Measurements from ENCODE around the gene CLIP2. TPM values are rescaled to one million over a fixed set of nuclear protein-coding genes. Genes with fewer than 3 reads are reported as not detected.

CLIP2 gene
- total RNA-seq, 1 donor from 2014 or later: 12.9 TPM

- FAIRE-seq (no peak), DNase-seq (ENCODE audit: low read depth) (peak; percentile 76)
- peaks cover 5% of the 10 kb centered on the region for H3K36me3 ChIP-seq (ENCODE audit: control insufficient read depth, insufficient read depth, low read length)
- H3K27me3 ChIP-seq (ENCODE audit: control insufficient read depth, insufficient read depth, low read length): no peaks in the 10 kb centered on the region
- H3K4me3 ChIP-seq (ENCODE audit: low read depth, low read length): no peak overlapping the region
- TF ChIP-seq, protein P1, sequence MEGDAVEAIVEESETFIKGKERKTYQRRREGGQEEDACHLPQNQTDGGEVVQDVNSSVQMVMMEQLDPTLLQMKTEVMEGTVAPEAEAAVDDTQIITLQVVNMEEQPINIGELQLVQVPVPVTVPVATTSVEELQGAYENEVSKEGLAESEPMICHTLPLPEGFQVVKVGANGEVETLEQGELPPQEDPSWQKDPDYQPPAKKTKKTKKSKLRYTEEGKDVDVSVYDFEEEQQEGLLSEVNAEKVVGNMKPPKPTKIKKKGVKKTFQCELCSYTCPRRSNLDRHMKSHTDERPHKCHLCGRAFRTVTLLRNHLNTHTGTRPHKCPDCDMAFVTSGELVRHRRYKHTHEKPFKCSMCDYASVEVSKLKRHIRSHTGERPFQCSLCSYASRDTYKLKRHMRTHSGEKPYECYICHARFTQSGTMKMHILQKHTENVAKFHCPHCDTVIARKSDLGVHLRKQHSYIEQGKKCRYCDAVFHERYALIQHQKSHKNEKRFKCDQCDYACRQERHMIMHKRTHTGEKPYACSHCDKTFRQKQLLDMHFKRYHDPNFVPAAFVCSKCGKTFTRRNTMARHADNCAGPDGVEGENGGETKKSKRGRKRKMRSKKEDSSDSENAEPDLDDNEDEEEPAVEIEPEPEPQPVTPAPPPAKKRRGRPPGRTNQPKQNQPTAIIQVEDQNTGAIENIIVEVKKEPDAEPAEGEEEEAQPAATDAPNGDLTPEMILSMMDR (IDR thresholded peaks at IDR 0.05; ENCODE audit: insufficient read depth, low read length, severe bottlenecking): no peak
These were observed 65.9 kb downstream of the CLIP2 start for GRCh38 chr7:74355091-74355490.

DNA sequence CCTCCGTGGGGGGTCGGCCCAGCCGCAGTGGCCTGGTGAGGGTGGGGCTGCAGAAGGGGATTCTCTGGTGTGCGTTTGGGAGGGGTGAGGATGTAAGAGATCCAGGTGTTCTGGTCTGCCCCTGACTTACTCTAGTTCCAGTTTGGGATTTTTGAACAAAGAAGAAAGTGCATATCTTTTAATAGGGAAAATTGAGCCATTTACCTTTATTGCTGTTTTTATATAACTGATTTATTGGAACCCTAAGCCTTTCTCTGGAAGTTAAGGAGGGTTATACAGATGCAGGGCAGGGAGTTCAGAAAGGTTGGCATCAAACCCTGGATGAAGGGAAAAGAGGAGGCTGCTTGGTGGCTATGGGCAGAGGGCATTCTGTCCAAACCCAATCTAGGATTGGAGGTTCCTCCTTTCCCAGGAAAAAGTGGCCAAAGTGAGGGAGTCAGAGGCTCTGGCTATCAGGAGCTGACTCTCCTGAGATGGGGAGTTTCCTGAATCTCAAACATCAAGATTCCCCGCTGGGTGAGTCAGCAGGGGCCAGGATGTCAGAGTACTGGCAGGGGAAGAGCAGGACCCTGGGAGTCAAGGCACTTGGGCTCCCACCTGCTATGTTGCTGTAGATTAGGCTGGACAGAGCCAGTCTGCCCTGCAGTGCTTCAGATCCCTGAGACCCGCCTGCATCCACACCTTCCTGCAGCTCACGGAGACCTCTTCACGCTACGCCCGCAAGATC lies 67.5 kb downstream of the CLIP2 start:
- FAIRE-seq: no peak
- TF ChIP-seq, protein P1 (IDR thresholded peaks at IDR 0.05; ENCODE audit: insufficient read depth, low read length, severe bottlenecking): no peak
- no peak for DNase-seq (ENCODE audit: low read depth)
- H3K4me3 ChIP-seq (ENCODE audit: low read depth, low read length): no peak overlapping the region
- peaks cover 5% of the 10 kb centered on the region for H3K36me3 ChIP-seq (ENCODE audit: control insufficient read depth, insufficient read depth, low read length)
- H3K27me3 ChIP-seq (ENCODE audit: control insufficient read depth, insufficient read depth, low read length): no peaks in the 10 kb centered on the region

DNA sequence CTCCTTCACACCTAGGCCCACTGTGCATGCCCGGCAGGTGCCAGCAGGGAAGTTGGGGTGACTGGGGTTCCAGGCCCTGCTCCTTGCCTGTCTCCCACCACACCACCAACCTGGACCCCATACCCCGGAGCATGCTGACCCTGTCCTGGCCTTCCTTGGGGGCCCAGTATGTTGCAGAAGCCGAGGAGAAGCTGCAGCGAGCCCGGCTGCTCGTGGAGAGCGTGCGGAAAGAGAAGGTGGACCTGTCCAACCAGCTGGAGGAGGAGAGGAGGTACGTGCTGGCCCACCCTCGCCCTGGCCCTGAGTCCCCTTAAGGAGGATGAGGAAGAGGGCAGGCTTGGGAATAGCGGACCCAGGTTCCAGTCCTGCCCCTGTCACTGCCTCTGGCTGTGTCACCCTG lies 70.8 kb downstream of the CLIP2 start:
- TF ChIP-seq, protein P1 (IDR thresholded peaks at IDR 0.05; ENCODE audit: insufficient read depth, low read length, severe bottlenecking): no peak
- H3K36me3 ChIP-seq (ENCODE audit: control insufficient read depth, insufficient read depth, low read length): peaks cover 5% of the 10 kb centered on the region
- DNase-seq (ENCODE audit: low read depth): no peak

DNA sequence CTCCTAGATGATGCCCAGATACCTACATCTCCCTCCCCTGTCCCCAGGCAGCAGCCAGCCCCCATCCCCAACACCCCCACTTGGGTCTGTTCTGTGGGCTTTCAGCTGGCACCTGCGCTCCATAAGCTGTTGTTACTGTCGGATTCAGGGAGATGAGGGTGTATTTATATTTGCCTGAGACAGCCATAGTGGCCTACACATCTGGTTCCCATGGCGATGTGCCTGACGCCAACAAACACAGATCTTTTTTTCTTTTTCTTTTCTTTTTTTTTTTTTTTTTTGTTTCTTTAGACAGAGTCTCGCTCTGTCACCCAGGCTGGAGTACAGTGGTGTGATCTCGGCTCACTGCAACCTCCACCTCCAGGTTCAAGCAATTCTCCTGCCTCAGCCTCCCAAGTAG lies 73.1 kb downstream of the CLIP2 start:
- FAIRE-seq (no peak), DNase-seq (ENCODE audit: low read depth) (no peak)
- no peaks in the 10 kb centered on the region for H3K27me3 ChIP-seq (ENCODE audit: control insufficient read depth, insufficient read depth, low read length)
- TF ChIP-seq, protein P1 (IDR thresholded peaks at IDR 0.05; ENCODE audit: insufficient read depth, low read length, severe bottlenecking): no peak
- no peak overlapping the region for H3K4me3 ChIP-seq (ENCODE audit: low read depth, low read length)
- H3K36me3 ChIP-seq (ENCODE audit: control insufficient read depth, insufficient read depth, low read length): peaks cover 3% of the 10 kb centered on the region

More for the DNA sequence above, 70.8 kb downstream of the CLIP2 start:
- FAIRE-seq: no peak
- H3K4me3 ChIP-seq (ENCODE audit: low read depth, low read length): no peak overlapping the region
- H3K27me3 ChIP-seq (ENCODE audit: control insufficient read depth, insufficient read depth, low read length): no peaks in the 10 kb centered on the region

DNA sequence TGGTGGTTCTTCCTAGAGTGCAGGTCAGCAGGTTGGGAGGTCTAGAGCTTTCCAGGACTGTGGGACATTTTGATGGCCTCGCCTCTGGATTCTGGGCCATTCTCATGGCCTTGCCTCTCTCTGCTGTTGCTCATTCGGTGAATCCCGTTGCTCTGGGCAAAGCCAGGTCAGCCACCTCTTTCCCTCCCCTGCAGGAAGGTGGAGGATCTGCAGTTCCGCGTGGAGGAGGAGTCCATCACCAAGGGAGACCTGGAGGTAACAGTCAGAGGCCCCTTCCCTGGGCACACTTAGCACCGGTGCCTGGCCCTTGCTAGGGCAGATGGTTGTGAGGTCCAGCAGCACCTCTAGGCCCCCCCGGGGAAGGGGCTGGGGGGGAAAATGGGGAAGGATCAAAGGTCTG lies 74.9 kb downstream of the CLIP2 start:
- Histone ChIP-seq H3K4me3 (ENCODE audit: low read depth, low read length) (no peak overlapping the region), H3K27me3 (ENCODE audit: control insufficient read depth, insufficient read depth, low read length) (no peaks in the 10 kb centered on the region), H3K36me3 (ENCODE audit: control insufficient read depth, insufficient read depth, low read length) (peaks cover 3% of the 10 kb centered on the region)
- TF ChIP-seq, protein P1 (IDR thresholded peaks at IDR 0.05; ENCODE audit: insufficient read depth, low read length, severe bottlenecking): peak; percentile 21
- DNase-seq (ENCODE audit: low read depth) (no peak), FAIRE-seq (no peak)

Data from bronchial epithelial cell (primary cell).